Measurements from ENCODE around the gene ARHGEF10L. TPM values are rescaled to one million over a fixed set of nuclear protein-coding genes. Genes with fewer than 3 reads are reported as not detected.

The ARHGEF10L gene
- total RNA-seq, 3 donors from 2014 or later (not counting 1 experiment from before 2014, with no cell fraction given), result 0.70 to 1.7 (median 0.94) TPM

- Histone ChIP-seq H3K36me3 (ENCODE audit: control insufficient read depth, insufficient read depth, low read length) (no peaks in the 10 kb centered on the region), H3K9me3 (ENCODE audit: control insufficient read depth, insufficient read depth, low read length) (no peaks in the 10 kb centered on the region), H3K27ac (ENCODE audit: low read length) (no peak overlapping the region), H3K4me1 (ENCODE audit: control insufficient read depth, insufficient read depth, low read length) (no peaks in the 10 kb centered on the region), H3K27me3 (ENCODE audit: control insufficient read depth, insufficient read depth, low read length) (no peaks in the 10 kb centered on the region), H3K4me3 (ENCODE audit: low read length) (no peak overlapping the region)
- DNase-seq (no peak), ATAC-seq (no peak)
- Mint-ChIP-seq H3K9me3 (no peaks in the 10 kb centered on the region), H3K27me3 (ENCODE audit: low read depth in 2 of 2) (no peaks in the 10 kb centered on the region), H3K4me1 (no peaks in the 10 kb centered on the region), H3K36me3 (no peaks in the 10 kb centered on the region), H3K27ac (no peak overlapping the region), H3K4me3 (no peak overlapping the region)
- intact Hi-C loops (cut with micrococcal nuclease), result loop anchor here (1.0 kb wide), 1 partner anchor 29 kb away; no protein-coding TSS in a partner anchor
- TF ChIP-seq, protein P1, sequence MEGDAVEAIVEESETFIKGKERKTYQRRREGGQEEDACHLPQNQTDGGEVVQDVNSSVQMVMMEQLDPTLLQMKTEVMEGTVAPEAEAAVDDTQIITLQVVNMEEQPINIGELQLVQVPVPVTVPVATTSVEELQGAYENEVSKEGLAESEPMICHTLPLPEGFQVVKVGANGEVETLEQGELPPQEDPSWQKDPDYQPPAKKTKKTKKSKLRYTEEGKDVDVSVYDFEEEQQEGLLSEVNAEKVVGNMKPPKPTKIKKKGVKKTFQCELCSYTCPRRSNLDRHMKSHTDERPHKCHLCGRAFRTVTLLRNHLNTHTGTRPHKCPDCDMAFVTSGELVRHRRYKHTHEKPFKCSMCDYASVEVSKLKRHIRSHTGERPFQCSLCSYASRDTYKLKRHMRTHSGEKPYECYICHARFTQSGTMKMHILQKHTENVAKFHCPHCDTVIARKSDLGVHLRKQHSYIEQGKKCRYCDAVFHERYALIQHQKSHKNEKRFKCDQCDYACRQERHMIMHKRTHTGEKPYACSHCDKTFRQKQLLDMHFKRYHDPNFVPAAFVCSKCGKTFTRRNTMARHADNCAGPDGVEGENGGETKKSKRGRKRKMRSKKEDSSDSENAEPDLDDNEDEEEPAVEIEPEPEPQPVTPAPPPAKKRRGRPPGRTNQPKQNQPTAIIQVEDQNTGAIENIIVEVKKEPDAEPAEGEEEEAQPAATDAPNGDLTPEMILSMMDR (IDR thresholded peaks at IDR 0.05), result no peak
- WGBS (ENCODE audit: insufficient coverage), result 75% methylated on average over 10 of the region's 10 CpGs
Measured at GRCh38 chr1:17595602-17595925, 56.1 kb downstream of the ARHGEF10L start.

- ATAC-seq, result no peak
- intact Hi-C loops (cut with micrococcal nuclease), result no loop called here
- Histone ChIP-seq H3K27ac (ENCODE audit: low read length) (no peak overlapping the region), H3K27me3 (ENCODE audit: control insufficient read depth, insufficient read depth, low read length) (no peaks in the 10 kb centered on the region), H3K36me3 (ENCODE audit: control insufficient read depth, insufficient read depth, low read length) (no peaks in the 10 kb centered on the region), H3K9me3 (ENCODE audit: control insufficient read depth, insufficient read depth, low read length) (no peaks in the 10 kb centered on the region), H3K4me1 (ENCODE audit: control insufficient read depth, insufficient read depth, low read length) (no peaks in the 10 kb centered on the region), H3K4me3 (ENCODE audit: low read length) (no peak overlapping the region)
- TF ChIP-seq, protein P1 (IDR thresholded peaks at IDR 0.05), result no peak
- no peaks in the 10 kb centered on the region for H3K36me3 Mint-ChIP-seq
- H3K27ac Mint-ChIP-seq, result no peak overlapping the region
- 92% methylated on average over 9 of the region's 9 CpGs for WGBS (ENCODE audit: insufficient coverage)
- no peaks in the 10 kb centered on the region for H3K4me1 Mint-ChIP-seq
- H3K9me3 Mint-ChIP-seq, result no peaks in the 10 kb centered on the region
- H3K27me3 Mint-ChIP-seq (ENCODE audit: low read depth in 2 of 2), result no peaks in the 10 kb centered on the region
- no peak overlapping the region for H3K4me3 Mint-ChIP-seq
- DNase-seq, result no peak
Measured at GRCh38 chr1:17596186-17596585, 56.7 kb downstream of the ARHGEF10L start.

DNA sequence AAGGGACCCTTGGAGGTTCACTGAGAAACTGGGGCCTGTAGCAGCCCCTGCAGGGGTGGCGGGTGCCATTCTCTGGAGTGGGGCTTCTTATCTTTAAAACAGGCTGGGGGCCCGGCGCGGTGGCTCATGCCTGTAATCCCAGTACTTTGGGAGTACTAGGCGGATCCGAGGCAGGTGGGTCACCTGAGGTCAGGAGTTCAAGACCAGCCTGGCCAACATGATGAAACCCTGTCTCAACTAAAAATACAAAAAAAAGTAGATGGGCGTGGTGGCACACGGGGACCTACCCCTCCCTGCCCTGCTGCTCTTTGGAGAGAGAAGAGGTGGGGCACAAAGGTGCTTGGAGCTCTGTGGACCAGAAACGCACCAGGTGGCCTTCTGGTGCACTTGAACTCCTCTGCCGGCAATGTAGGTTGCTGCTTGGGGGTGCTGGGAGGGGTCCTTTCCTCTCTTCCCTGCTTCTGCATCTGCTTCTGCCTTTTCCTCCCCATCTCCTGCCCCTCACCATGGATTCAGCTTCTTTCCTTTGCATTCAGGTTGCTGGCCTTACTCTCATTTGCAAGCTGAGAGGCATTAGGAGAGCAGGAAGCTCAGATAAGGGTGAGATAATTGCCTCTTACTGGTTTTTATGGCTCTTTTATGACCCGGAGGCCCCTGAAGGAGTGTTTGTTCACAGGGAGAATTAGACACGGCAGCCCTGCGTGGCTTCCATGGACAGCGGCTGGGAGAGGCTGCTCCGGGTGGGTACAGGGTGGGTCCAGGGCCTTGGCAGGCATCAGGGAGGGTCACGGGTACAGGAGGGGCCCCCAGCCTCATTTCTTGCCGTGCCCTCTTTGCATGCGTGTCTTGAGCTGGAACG, 57.4 kb downstream of the ARHGEF10L start:
- Mint-ChIP-seq H3K9me3 (no peaks in the 10 kb centered on the region), H3K36me3 (no peaks in the 10 kb centered on the region), H3K4me3 (no peak overlapping the region), H3K27me3 (ENCODE audit: low read depth in 2 of 2) (no peaks in the 10 kb centered on the region), H3K27ac (no peak overlapping the region), H3K4me1 (no peaks in the 10 kb centered on the region)
- WGBS (ENCODE audit: insufficient coverage), result 76% methylated on average over 19 of the region's 19 CpGs
- TF ChIP-seq, protein P1 (IDR thresholded peaks at IDR 0.05), result no peak
- no peak for ATAC-seq
- intact Hi-C loops (cut with micrococcal nuclease), result no loop called here
- Histone ChIP-seq H3K4me1 (ENCODE audit: control insufficient read depth, insufficient read depth, low read length) (no peaks in the 10 kb centered on the region), H3K4me3 (ENCODE audit: low read length) (no peak overlapping the region), H3K27ac (ENCODE audit: low read length) (no peak overlapping the region), H3K36me3 (ENCODE audit: control insufficient read depth, insufficient read depth, low read length) (no peaks in the 10 kb centered on the region), H3K27me3 (ENCODE audit: control insufficient read depth, insufficient read depth, low read length) (no peaks in the 10 kb centered on the region), H3K9me3 (ENCODE audit: control insufficient read depth, insufficient read depth, low read length) (no peaks in the 10 kb centered on the region)
- DNase-seq, result no peak

- intact Hi-C loops (cut with micrococcal nuclease), result no loop called here
- Mint-ChIP-seq H3K36me3 (no peaks in the 10 kb centered on the region), H3K27me3 (ENCODE audit: low read depth in 2 of 2) (no peaks in the 10 kb centered on the region), H3K4me1 (no peaks in the 10 kb centered on the region), H3K9me3 (no peaks in the 10 kb centered on the region), H3K4me3 (no peak overlapping the region), H3K27ac (no peak overlapping the region)
- Histone ChIP-seq H3K27me3 (ENCODE audit: control insufficient read depth, insufficient read depth, low read length) (no peaks in the 10 kb centered on the region), H3K27ac (ENCODE audit: low read length) (no peak overlapping the region), H3K9me3 (ENCODE audit: control insufficient read depth, insufficient read depth, low read length) (no peaks in the 10 kb centered on the region), H3K36me3 (ENCODE audit: control insufficient read depth, insufficient read depth, low read length) (no peaks in the 10 kb centered on the region), H3K4me3 (ENCODE audit: low read length) (no peak overlapping the region), H3K4me1 (ENCODE audit: control insufficient read depth, insufficient read depth, low read length) (no peaks in the 10 kb centered on the region)
- ATAC-seq (no peak), DNase-seq (no peak)
- TF ChIP-seq, protein P1 (IDR thresholded peaks at IDR 0.05), result no peak
- whole genome bisulfite sequencing (ENCODE audit: insufficient coverage), result 88% methylated on average over 9 of the region's 9 CpGs
Measured at GRCh38 chr1:17597651-17598050, 58.2 kb downstream of the ARHGEF10L start.
